RWPE2 (cell line): ENCODE measurements around the gene SYNGR1.

ENCODE experiments used
- ATAC-seq: fragments of 200-7000 bp; cut with Tn5 transposase; 3 replicates; pipeline ENCODE4 v1.9.1; 2021; ENCODE audit warnings: low read depth
- DNase-seq: peaks from one replicate; pipeline ENCODE4 v3.0.0-alpha.2; 2020; ENCODE audit warnings: low spot score
- H3K27ac ChIP-seq: fragments of 450-650 bp; 2 replicates; pipeline ENCODE4 v1.5.1; 2017; ENCODE audit warnings: mild to moderate bottlenecking; ENCODE audit not compliant: poor library complexity, severe bottlenecking
- H3K27me3 ChIP-seq: fragments of 250-450 bp; sonication (Bioruptor Pico); 2 replicates; pipeline ENCODE4 v1.5.1; 2021; ENCODE audit warnings: mild to moderate bottlenecking, moderate library complexity; ENCODE audit not compliant: insufficient read depth, poor library complexity, severe bottlenecking
- H3K36me3 ChIP-seq: fragments of 250-450 bp; sonication (Bioruptor Pico); 2 replicates; pipeline ENCODE4 v1.5.1; 2020; ENCODE audit warnings: low read depth, mild to moderate bottlenecking, moderate library complexity
- H3K4me1 ChIP-seq: fragments of 250-450 bp; sonication (Bioruptor Pico); 2 replicates; pipeline ENCODE4 v1.5.1; 2021; ENCODE audit warnings: mild to moderate bottlenecking, moderate library complexity; ENCODE audit not compliant: insufficient read depth, poor library complexity, severe bottlenecking
- H3K4me3 ChIP-seq: fragments of 250-450 bp; sonication (Bioruptor Pico); 2 replicates; pipeline ENCODE4 v1.5.1; 2021; ENCODE audit warnings: mild to moderate bottlenecking, moderate library complexity; ENCODE audit not compliant: severe bottlenecking
- H3K9me3 ChIP-seq: fragments of 250-450 bp; sonication (Bioruptor Pico); 2 replicates; pipeline ENCODE4 v1.5.1; 2021; ENCODE audit warnings: mild to moderate bottlenecking, moderate library complexity; ENCODE audit not compliant: severe bottlenecking
- TF ChIP-seq, protein P1 (sequence below): fragments of 450-650 bp; IDR thresholded peaks from one replicate; pipeline ENCODE4 v1.5.1; 2017; ENCODE audit warnings: mild to moderate bottlenecking, moderate library complexity; ENCODE audit not compliant: poor library complexity, severe bottlenecking

Gene SYNGR1

GRCh38 chr22:39316440-39317083 is 33.2 kb upstream of the SYNGR1 start:
- H3K36me3 ChIP-seq, result peaks cover 77% of the 10 kb centered on the region
- H3K9me3 ChIP-seq, result no peaks in the 10 kb centered on the region
- H3K27me3 ChIP-seq, result no peaks in the 10 kb centered on the region
- ATAC-seq (peak; percentile 42), DNase-seq (peak; percentile 80)
- peak overlapping the region; percentile 96 for H3K27ac ChIP-seq
- peaks cover 28% of the 10 kb centered on the region for H3K4me1 ChIP-seq
- TF ChIP-seq, protein P1, sequence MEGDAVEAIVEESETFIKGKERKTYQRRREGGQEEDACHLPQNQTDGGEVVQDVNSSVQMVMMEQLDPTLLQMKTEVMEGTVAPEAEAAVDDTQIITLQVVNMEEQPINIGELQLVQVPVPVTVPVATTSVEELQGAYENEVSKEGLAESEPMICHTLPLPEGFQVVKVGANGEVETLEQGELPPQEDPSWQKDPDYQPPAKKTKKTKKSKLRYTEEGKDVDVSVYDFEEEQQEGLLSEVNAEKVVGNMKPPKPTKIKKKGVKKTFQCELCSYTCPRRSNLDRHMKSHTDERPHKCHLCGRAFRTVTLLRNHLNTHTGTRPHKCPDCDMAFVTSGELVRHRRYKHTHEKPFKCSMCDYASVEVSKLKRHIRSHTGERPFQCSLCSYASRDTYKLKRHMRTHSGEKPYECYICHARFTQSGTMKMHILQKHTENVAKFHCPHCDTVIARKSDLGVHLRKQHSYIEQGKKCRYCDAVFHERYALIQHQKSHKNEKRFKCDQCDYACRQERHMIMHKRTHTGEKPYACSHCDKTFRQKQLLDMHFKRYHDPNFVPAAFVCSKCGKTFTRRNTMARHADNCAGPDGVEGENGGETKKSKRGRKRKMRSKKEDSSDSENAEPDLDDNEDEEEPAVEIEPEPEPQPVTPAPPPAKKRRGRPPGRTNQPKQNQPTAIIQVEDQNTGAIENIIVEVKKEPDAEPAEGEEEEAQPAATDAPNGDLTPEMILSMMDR, result peak; percentile 94
- H3K4me3 ChIP-seq, result peak overlapping the region; percentile 80

DNA sequence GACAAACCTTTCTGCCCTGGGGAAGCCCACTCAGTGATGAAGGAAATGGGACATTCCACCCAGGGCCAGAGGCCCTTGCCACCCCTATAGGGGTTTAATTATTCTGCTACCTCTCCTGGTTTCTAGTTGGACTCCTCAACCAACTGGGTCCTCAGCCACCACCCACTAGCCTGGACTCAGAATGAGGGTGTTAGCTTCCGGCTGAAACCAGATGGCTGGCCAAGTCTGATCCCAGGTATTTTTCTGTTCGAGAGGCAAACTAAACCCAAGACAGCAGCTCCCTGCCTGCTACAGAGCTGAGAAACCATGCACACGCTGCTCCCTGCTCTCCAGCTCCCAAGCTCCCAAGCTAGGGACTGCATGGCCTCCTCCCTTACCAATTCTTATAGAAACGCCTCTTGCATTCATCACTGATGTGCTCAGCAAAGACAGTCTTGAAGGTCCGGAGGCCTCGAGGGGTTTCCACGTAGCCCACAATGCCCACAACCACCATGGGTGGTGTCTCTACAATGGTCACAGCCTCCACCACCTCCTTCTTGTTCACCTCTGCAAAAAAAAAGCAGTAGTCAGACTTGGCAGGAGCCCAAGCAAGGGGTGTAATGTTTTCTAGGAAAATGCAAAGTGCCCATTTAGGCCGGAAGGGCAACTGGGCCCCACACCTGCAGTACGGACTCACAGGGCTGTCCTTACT is 32.6 kb upstream of the SYNGR1 start:
- no peaks in the 10 kb centered on the region for H3K9me3 ChIP-seq
- ATAC-seq (0 out of 3 replicates have a peak, but pooled peaks have one; percentile 2), DNase-seq (no peak)
- peaks cover 71% of the 10 kb centered on the region for H3K36me3 ChIP-seq
- no peaks in the 10 kb centered on the region for H3K27me3 ChIP-seq
- TF ChIP-seq, protein P1, result no peak
- peak overlapping the region; percentile 80 for H3K4me3 ChIP-seq
- H3K27ac ChIP-seq, result peak overlapping the region; percentile 96
- H3K4me1 ChIP-seq, result peaks cover 28% of the 10 kb centered on the region

GRCh38 chr22:39317775-39318506 is 31.9 kb upstream of the SYNGR1 start:
- no peak for ATAC-seq
- Histone ChIP-seq H3K4me3 (peak overlapping the region; percentile 80), H3K27me3 (no peaks in the 10 kb centered on the region), H3K9me3 (no peaks in the 10 kb centered on the region), H3K27ac (peak overlapping the region; percentile 96), H3K36me3 (peaks cover 64% of the 10 kb centered on the region), H3K4me1 (peaks cover 28% of the 10 kb centered on the region)
- TF ChIP-seq, protein P1, result no peak
- no peak for DNase-seq

DNA sequence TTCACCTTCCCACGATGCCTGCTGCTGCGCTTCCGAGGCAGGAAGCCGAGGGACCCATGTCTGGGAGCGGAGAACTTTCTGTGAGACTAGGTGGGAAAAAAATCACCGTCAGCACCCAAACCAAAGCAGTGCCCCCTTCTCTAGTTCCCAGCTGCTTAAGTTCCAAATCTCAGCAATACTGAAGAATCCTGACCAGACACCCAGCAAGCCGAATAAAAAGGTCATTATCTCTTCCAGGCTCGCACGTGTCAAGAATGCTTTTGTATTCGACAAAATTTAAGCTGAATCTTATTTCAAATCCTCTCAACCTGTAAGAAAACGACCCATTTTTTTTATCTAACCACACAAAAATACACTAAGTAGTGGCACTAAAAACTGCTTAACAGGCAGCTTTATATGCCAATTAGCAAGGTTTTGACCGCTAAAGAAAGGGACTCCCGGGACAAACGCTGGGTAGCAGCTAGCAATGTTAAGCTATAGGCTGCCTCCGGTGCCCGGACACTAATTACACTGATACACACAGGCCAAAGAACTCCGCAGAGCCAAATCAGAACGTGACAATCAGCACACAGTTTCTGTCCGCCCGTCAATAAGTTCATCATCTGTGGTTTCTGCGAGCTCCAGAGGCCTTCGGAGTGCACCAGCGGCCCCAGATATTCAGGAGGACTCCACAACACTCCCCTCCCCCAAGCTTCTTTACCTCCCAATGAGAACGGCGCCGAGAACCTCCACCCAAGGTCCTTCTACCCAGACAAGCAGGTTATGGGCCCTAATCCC is 31.1 kb upstream of the SYNGR1 start:
- Histone ChIP-seq H3K4me1 (peaks cover 28% of the 10 kb centered on the region), H3K4me3 (peak overlapping the region; percentile 80), H3K36me3 (peaks cover 56% of the 10 kb centered on the region), H3K27ac (peak overlapping the region; percentile 96), H3K27me3 (no peaks in the 10 kb centered on the region), H3K9me3 (no peaks in the 10 kb centered on the region)
- ATAC-seq (no peak), DNase-seq (no peak)
- TF ChIP-seq, protein P1, result no peak
